Measurements from ENCODE around the gene MAVS. TPM values are rescaled to one million over a fixed set of nuclear protein-coding genes. Genes with fewer than 3 reads are reported as not detected.
"Not testable (repeated sequence)": the region's sequence is repeated elsewhere in the genome, so short reads cannot be mapped to it uniquely, and the experiment has no call there.

MAVS gene
- total and polyA plus RNA-seq, 9 of the 15 experiments (the other 6 are each of a cell fraction or from before 2014, with no cell fraction given): 1.6 to 22.0 (median 11.3) TPM

DNA sequence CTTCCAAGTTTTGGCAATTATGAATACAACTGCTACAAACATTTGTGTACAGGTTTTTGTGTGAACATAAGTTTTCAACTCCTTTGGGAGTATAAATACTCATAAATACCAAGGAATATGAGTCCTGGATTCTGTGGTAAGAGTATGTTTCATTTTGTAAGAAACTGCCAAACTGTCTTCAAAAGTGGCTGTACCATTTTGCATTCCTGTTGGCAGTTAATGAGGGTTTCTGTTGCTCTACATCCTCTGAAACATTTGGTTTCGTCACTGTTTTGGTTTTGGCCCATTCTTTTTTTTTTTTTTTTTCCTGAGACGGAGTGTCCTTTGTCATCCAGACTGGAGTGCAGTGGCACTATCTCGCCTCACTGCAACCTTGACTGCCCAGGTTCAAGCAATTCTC lies 17.8 kb upstream of the MAVS start (continued):
- no peak for TF ChIP-seq BRD9 (IDR thresholded peaks at IDR 0.05; ENCODE audit: low read depth, partially characterized antibody)
- TF ChIP-seq, protein P1, sequence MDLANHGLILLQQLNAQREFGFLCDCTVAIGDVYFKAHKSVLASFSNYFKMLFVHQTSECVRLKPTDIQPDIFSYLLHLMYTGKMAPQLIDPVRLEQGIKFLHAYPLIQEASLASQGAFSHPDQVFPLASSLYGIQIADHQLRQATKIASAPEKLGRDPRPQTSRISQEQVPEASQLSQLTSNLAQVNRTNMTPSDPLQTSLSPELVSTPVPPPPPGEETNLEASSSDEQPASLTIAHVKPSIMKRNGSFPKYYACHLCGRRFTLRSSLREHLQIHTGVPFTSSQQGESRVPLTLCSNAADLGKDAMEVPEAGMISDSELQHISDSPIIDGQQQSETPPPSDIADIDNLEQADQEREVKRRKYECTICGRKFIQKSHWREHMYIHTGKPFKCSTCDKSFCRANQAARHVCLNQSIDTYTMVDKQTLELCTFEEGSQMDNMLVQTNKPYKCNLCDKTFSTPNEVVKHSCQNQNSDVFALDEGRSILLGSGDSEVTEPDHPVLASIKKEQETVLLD (IDR thresholded peaks at IDR 0.05): no peak

DNA sequence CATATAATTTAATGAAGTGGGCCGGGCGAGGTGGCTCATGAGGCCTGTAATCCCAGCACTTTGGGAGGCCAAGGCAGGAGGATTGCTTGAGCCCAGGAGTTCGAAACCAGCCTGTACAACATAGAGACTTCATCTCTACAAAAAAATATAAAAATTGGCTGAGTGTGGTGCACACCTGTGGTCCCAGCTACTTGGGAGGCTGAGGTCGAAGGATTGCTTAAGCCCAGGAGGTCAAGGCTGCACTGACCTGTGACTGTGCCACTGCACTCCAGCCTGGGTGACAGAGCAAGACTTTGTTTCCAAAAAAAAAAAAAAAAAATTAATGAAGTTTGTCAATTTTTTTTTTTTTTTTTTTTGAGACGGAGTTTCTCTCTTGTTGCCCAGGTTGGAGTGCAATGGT lies 16.7 kb upstream of the MAVS start:
- H3K36me3 ChIP-seq (ENCODE audit: control insufficient read depth, insufficient read depth, low read length); ATAC-seq; intact Hi-C loops (cut with micrococcal nuclease); H3K4me3 ChIP-seq; H3K9me3 ChIP-seq (replicated peaks; ENCODE audit: control insufficient read depth, insufficient read depth, low read depth, low read length); H3K9ac ChIP-seq (ENCODE audit: insufficient read depth in 1 of 2, low read depth in 2 of 2, low read length in 2 of 2); H3K27me3 ChIP-seq (ENCODE audit: control insufficient read depth in 2 of 2, insufficient read depth in 2 of 2, low read length in 2 of 2); DNase-seq (ENCODE audit: extremely low read depth in 1 of 4, low spot score in 3 of 4); CTCF ChIA-PET (ENCODE audit: low intra/inter-chr PET ratio); BruUV-seq (replicated peaks); H2AFZ ChIP-seq (ENCODE audit: low read depth, low read length); H3K79me2 ChIP-seq (ENCODE audit: control insufficient read depth, insufficient read depth, low read length); H4K20me1 ChIP-seq (replicated peaks; ENCODE audit: control insufficient read depth, insufficient read depth, low read length); H3K4me2 ChIP-seq (ENCODE audit: insufficient read depth, low read length); H3K27ac ChIP-seq (ENCODE audit: extremely low read depth, low read depth, low read length); H3K9me1 ChIP-seq (ENCODE audit: control insufficient read depth, insufficient read depth, low read length); in situ Hi-C loops (cut with MboI); FAIRE-seq; POLR2A ChIA-PET; H3K4me1 ChIP-seq (replicated peaks in 1 of 2; ENCODE audit: control insufficient read depth in 2 of 2, insufficient read depth in 2 of 2, low read length in 2 of 2): not testable (repeated sequence)
- 92% methylated on average over 3 of the region's 5 CpGs for WGBS (ENCODE audit: insufficient coverage, low coverage, missing lambda C conversion rate)

DNA sequence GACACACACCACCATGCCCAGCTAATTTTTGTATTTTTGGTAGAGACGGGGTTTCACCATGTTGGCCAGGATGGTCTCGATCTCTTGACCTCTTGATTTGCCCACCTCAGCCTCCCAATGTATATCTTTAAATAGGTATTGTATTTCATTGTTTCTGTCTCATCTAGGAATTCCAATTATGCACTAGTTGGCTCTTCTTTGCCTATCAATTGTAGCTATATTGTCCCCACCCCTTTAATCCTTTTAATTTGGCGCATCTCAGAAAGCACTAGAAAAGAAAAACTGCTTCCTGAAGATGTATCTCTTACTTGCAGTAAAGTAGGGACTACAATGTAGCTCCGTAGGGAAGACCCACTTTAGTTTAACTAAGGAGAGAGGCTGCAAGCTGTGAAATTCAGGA lies 10.5 kb upstream of the MAVS start:
- in situ Hi-C loops (cut with MboI) (no loop called here), intact Hi-C loops (cut with micrococcal nuclease) (no loop called here)
- 82% methylated on average over 3 of the region's 4 CpGs for WGBS (ENCODE audit: insufficient coverage, low coverage, missing lambda C conversion rate)
- TF ChIP-seq RAD51 (IDR thresholded peaks at IDR 0.05; ENCODE audit: borderline replicate concordance, low read depth) (no peak), SETDB1 (IDR thresholded peaks at IDR 0.05; ENCODE audit: low read length) (no peak), CREBBP (IDR thresholded peaks at IDR 0.05; ENCODE audit: low read depth, low read length) (no peak), KDM2B (CRISPR knock-in tag; IDR thresholded peaks at IDR 0.05) (no peak), PRMT5 (CRISPR knock-in tag; IDR thresholded peaks at IDR 0.05) (no peak), NR3C1 (CRISPR knock-in tag; IDR thresholded peaks at IDR 0.05) (no peak), FOXK1 (CRISPR knock-in tag; IDR thresholded peaks at IDR 0.05; ENCODE audit: borderline replicate concordance) (no peak), ZNF24 (IDR thresholded peaks at IDR 0.05) (no peak), KDM1A (IDR thresholded peaks at IDR 0.05) (no peak), MEF2A (IDR thresholded peaks at IDR 0.05; ENCODE audit: control insufficient read depth, low read depth, low read length) (no peak), GABPB2 (CRISPR knock-in tag; conservative IDR thresholded peaks at IDR 0.05) (no peak)
- TF ChIP-seq, protein P2, sequence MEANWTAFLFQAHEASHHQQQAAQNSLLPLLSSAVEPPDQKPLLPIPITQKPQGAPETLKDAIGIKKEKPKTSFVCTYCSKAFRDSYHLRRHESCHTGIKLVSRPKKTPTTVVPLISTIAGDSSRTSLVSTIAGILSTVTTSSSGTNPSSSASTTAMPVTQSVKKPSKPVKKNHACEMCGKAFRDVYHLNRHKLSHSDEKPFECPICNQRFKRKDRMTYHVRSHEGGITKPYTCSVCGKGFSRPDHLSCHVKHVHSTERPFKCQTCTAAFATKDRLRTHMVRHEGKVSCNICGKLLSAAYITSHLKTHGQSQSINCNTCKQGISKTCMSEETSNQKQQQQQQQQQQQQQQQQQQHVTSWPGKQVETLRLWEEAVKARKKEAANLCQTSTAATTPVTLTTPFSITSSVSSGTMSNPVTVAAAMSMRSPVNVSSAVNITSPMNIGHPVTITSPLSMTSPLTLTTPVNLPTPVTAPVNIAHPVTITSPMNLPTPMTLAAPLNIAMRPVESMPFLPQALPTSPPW (CRISPR knock-in tag; IDR thresholded peaks at IDR 0.05): no peak

More for the DNA sequence above, 10.5 kb upstream of the MAVS start:
- Histone ChIP-seq H3K9me1 (ENCODE audit: control insufficient read depth, insufficient read depth, low read length) (no peaks in the 10 kb centered on the region), H2AFZ (ENCODE audit: low read depth, low read length) (no peak overlapping the region), H3K4me2 (ENCODE audit: insufficient read depth, low read length) (no peak overlapping the region), H3K4me1 (replicated peaks in 1 of 2; ENCODE audit: control insufficient read depth in 2 of 2, insufficient read depth in 2 of 2, low read length in 2 of 2) (peaks cover 9 to 11% of the 10 kb centered on the region in 2 experiments; a peak in 3 of 5 replicates), H3K27ac (ENCODE audit: extremely low read depth, low read depth, low read length) (no peak overlapping the region), H4K20me1 (replicated peaks; ENCODE audit: control insufficient read depth, insufficient read depth, low read length) (no peaks in the 10 kb centered on the region), H3K27me3 (ENCODE audit: control insufficient read depth in 2 of 2, insufficient read depth in 2 of 2, low read length in 2 of 2) (no peaks in the 10 kb centered on the region), H3K4me3 (no peak overlapping the region), H3K79me2 (ENCODE audit: control insufficient read depth, insufficient read depth, low read length) (no peaks in the 10 kb centered on the region), H3K9me3 (replicated peaks; ENCODE audit: control insufficient read depth, insufficient read depth, low read depth, low read length) (no peaks in the 10 kb centered on the region), H3K9ac (ENCODE audit: insufficient read depth in 1 of 2, low read depth in 2 of 2, low read length in 2 of 2) (no peak overlapping the region), H3K36me3 (ENCODE audit: control insufficient read depth, insufficient read depth, low read length) (no peaks in the 10 kb centered on the region)
- DNase-seq (ENCODE audit: extremely low read depth in 1 of 4, low spot score in 3 of 4): no peak
- no peak for FAIRE-seq
- ATAC-seq: no peak
- BruUV-seq (replicated peaks): no TSS peak
- CTCF ChIA-PET (ENCODE audit: low intra/inter-chr PET ratio): no interaction called here
- POLR2A ChIA-PET: interaction anchor here (0.9 kb wide), 1 partner anchor 9 kb away, joined by 4 read pairs; no protein-coding TSS in a partner anchor
